NCI-H526 (cell line): ENCODE results near the gene ZBTB40.

Experiments
- DNase-seq, 2 experiments: peaks; one replicate each; lab custom pipeline; 2025; lab: John Stamatoyannopoulos, UW

Gene ZBTB40

DNA sequence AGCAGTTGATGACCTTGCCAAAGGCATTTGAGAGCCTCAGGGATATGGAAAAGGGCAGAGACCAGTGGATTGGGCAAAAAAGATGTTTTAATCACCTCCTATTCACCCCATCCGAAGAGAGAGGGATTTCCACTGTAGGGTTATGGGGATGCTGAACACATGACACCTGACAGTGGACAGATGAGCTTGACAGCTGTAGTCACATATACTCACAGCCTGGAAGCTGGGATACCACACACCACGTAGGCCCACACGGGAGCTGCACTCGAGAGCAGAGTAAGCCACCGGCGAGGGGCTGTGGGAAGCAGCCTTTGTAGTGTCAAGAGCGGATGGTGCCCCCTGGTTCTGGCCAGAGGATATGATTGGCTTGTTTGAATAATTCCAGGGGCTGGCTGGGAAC lies 20.0 kb downstream of the ZBTB40 start:
- no peak for DNase-seq

DNA sequence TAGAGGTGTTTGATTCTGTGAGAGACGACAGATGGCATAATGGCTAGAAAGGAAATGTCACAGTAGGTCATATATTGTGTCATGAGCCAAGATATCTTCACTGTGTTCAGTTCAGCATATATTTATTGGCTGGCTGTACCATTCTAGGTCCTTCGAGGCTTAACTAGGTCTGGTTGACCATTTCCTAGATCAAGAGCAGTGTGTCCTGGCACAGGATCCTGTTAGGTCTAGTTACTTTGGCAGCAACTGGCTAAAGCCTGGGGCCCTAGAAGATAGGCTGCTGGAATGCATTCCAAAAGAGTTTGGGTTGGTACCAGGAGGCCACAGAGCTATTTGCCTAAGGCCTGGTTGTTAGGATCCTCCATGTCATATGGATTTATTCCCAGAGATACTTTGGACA lies 20.9 kb downstream of the ZBTB40 start:
- no peak for DNase-seq

DNA sequence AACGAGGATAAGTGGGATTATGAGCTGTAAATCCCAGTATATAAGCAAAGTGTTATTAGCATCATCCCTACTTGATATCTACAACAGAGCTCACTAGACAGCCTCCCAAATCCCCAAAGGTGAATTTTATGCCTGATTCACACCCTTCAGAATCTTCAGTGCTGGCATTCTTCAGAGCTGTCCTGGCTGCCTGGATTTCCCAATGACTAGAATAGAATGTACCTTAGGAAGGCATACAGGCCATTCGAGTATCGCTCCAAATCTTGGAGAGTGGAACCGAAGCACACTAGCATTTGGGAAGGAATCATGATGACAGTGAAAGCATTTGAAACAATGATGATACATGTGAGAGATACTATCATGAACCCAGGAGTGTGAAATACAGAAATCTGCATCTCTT lies 22.3 kb downstream of the ZBTB40 start:
- DNase-seq, result no peak

DNA sequence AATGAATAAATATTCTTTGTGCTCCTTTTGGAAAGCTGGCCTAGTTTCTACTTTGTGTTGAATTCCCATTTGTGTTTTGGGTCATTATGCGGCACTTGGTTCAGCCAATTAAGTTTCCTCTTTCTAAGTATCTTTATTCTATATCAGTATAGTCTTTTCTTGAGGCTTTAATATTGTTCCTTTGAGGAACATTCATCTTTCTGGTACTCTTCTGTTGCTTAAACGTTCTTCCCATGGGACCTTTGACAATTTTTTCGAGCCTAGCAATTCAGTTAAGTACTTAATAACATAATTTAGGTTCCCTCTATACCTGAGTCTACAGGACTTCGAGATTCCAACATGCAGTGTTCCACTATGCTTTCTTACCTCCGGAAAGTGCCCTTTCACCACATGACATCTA lies 24.9 kb downstream of the ZBTB40 start:
- DNase-seq, result no peak

DNA sequence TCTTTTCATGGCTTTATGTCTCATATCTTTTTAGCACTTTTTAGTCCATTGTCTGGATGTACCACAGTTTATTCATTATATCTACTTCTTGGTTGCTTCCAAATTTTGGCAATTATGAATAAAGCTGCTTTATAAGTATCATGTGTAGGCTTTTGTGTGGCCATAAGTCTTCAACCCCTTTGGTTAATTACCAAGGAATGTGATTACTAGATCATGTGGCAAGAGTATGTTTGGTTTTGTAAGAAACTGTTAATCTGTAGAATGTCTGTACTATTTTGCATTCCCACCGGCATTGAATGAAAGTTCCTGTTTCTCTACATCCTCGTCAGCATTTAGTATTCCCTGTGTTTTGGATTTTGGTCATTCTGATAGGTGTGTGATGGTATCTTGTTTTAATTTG lies 31.5 kb downstream of the ZBTB40 start:
- DNase-seq, result no peak

DNA sequence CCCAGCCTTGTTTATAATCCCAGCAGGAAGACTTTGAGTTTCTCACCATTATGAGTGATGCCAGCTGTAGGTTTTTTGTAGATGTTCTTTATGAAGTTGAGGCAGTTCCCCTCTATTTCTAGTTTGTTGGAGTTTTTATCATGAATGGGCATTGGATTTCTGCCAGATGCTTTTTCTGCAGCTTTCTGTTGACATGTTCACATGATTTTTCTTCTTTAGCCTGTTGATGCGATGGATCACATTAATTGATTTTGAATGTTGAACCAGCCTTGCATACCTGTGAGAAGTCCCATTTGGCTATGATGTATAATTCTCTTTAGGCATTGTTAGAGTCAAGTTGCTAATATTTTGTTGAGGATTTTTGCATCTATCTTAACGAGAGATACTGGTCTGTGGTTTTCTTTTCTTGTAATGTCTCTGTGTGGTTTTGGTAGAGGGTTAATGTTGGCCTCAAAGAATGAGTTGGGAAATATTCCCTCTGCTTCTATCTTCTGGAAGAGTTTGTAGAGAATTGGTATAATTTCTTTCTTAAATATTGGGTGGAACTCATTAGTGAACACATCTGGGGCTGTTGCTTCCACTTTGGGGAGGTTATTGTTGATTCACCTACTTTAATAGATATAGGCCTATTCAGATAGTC lies 33.2 kb downstream of the ZBTB40 start:
- no peak for DNase-seq

DNA sequence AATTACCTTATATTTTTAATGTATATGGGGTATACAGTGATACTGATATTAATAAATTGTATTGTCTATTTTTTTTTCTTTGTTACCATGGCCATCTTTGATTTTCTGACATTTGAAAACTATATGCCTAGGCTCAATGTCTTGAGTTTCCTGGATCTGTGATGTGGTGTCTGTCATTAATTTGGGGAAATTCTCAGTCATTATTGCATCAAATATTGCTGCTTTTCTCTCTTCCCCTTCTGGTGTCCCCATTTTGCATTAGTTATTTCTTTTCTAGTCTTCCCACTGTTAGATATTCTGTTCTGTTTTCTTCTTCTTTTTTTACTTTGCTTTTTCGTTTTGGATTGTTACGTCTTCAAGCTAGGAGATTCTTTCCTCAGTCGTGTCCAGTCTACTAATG lies 33.8 kb downstream of the ZBTB40 start:
- no peak for DNase-seq

DNA sequence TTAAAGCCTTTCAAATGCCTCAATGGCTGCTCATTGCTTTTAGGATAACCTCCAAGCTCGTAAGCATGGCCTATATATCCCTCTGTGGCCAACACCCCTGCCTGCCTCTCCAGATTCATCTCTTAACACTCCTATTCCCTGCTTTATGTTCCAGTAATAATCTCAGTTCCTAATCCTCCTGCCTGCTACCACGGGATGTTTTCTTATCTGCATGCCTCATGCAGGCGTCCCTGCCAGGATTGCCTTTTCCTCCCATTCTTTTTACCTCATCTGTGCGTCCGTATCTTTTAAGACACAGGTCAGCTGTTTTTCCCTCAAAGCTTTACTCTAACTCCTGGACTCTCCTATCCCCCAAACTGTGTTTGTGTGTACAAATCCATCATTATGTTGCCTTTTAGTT lies 36.1 kb downstream of the ZBTB40 start:
- DNase-seq, result no peak

DNA sequence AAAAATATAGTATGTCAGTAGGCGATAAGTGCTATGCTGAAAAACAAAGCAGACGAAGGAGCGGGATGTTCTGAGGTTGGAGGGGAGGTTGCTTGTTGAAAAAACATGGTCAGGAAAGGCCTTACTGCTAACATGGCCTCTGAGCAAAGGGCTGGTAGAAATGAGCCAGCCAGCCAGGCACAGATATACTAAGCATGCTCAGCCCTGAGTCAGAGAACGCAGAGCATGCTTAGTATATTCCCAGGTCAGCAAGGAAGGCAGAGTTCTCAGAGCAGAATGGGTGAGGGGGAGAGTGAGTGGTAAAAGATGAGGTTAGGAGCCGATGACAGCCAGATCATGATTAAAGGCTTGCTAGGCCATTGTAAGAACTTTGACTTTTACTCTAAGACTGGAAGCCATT lies 36.7 kb downstream of the ZBTB40 start:
- DNase-seq, result no peak

DNA sequence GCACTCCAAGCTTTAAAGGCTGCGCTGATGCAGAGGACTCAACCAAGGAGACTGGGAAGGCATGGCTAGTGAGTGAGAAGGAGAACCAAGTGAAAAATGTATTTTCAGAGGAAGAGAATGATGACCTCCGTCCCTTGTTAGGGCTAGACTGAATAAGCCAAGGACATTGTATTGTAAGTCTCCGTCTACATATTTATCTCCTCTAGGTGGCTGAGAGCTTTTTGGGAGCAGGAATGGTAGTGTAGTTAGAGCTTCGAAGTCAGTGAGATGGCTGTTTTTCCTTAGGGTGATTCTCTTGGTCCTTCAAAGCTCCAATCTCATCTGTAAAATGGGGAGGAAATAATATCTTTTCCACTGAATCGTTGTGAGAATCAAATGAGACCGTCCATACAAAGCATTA lies 37.6 kb downstream of the ZBTB40 start:
- DNase-seq, result no peak

DNA sequence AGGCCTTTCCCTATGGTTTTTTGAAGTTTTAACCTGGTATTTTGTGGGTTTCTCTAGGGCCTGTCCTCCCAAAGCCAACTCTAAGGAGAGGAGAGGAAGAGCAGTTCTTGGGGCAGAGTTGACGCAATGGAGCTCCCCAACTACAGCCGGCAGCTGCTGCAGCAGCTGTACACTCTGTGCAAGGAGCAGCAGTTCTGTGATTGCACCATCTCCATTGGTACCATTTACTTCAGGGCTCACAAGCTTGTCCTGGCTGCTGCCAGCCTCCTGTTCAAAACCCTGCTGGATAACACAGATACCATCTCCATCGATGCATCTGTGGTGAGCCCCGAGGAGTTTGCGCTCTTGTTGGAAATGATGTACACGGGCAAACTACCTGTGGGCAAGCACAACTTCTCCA lies 38.2 kb downstream of the ZBTB40 start:
- DNase-seq, result no peak

DNA sequence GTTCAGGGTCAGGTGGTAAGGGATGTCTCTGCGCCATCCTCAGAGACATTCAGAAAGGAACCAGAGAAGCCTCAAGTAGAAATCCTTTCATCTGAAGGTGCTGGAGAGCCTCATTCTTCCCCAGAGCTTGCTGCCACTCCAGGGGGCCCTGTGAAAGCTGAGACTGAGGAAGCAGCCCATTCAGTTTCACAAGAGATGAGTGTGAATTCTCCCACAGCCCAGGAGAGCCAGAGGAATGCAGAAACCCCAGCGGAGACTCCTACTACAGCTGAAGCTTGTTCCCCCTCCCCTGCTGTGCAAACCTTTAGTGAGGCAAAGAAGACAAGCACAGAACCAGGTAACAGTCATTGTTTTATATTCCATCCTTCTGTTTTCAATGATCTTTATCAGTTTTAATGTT lies 38.7 kb downstream of the ZBTB40 start:
- DNase-seq, result no peak

DNA sequence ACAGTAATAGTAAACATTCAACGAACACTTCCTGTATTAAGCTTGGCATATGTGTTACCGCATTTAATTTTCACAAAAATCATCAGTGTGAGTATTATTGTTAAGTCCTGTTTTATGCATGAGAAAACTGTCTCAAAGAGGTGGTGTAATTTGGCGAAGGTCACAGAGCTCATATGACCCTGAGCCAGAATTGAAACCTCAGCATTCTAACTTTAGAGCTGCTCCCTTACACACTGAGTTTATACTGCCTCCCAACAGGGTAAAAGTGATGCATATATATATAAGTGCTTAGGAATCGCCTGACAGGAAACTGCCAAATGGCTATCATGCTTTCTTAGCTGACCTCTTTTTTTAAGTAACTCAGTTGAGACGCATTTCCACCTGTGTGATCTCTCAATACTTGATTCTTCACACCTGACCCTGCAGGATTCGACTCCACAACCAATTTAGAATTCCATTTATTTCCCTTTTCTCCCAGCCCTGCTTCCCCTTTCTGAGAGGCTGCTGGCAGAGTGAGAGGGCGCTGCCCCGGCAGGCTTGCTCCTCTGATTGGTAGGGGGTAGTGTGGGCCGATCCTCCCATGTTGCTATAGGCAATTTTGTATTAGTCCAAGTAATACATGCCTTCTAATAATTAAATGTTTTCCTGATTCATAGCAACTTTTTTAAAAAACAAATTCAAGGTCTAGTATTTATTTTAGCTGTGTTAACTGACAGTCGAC lies 40.5 kb downstream of the ZBTB40 start:
- no peak for DNase-seq

DNA sequence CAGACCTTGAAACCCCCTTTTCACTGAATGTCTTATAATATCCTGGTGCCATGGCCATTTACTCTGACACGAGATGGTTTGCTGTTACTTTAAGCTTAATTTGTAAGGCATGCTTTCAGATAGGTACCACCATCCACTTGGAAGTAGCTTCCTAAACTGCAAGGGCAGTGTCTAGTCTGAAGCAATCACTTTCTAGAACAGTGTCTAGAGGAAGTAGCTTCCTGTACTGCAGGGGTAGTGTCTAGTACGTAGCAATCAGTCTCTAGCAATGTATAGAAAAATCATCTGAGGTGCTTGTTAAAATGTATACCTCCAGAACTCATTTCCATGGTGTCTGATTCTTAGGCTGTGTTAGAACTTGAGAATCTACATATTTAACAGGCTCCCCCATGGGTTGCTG lies 42.5 kb downstream of the ZBTB40 start:
- DNase-seq, result no peak

DNA sequence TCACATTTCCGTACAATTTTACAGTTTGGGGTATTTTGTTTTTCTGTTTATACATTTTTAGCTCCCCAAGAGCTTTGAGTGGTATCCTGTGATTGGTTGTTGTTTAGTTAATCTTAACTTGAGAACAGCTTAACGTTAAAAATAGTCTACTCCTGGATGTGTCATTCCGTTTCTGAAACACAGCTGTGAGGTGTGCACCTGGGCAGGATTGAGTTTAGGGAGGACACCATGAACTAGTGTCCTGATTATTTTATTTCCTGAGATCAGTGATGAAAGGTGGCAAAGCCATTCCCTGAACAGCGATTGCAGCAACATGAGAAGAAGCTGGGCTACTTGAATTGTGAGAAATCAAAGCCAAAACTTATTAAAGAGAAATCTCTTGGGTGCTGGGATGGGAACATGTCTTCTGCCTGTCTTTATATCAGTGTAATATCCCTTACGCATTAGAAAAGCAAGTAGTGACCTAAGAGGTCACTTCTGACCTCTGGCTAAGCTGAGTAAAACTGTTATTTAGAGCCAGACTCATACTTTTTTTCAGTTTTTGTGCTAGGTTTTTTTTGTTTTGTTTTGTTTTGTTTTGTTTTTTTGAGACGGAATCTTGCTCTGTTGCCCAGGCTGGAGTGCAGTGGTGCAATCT lies 43.4 kb downstream of the ZBTB40 start:
- no peak for DNase-seq

DNA sequence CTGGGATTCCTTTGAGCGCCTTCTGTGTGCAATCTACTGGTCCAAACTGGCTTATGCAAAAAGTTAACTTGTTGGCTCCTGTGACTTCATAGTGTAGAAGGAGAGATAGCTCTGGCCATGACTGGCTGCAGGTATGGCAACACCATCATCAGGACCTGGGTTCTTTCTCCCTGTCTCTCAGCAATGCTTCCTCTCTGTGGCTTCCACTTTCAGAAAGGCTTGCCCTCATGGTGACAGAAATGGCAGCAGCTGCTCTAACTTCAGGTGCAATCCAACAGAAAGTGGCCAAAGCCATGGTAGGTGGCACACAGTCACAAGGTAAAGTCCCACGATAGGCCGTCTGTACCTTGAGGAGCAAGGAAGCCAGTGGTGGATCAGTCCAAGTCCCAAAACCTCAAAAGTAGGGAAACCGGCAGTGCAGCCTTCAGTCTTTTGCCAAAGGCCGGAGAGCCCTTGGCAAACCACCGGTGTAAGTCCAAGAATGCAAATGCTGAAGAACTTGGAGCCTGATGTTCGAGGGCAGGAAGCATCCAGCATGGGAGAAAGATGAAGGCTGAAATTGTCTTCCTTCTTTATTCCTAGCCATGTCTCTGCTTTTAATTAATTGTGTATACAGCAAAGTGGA lies 45.0 kb downstream of the ZBTB40 start:
- DNase-seq, result no peak

DNA sequence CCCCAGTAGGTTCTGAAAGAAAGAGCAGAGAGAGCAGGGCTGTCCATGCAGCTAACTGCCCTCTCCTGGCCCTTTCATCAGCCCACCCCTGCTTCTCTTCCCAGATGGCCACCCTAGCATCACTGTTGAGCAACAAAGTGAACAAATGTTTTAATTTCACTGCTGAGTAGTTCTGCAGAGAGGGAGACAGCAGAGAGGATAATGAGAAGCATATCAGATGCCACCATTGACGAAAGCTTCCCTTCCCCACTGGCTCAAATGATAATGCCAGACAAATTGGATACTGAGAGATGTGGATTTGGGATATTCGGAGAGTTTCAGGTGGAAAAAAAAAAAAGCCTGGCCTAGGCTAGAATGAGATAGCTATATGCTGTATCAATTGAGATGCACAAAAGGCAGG lies 46.8 kb downstream of the ZBTB40 start:
- no peak for DNase-seq

DNA sequence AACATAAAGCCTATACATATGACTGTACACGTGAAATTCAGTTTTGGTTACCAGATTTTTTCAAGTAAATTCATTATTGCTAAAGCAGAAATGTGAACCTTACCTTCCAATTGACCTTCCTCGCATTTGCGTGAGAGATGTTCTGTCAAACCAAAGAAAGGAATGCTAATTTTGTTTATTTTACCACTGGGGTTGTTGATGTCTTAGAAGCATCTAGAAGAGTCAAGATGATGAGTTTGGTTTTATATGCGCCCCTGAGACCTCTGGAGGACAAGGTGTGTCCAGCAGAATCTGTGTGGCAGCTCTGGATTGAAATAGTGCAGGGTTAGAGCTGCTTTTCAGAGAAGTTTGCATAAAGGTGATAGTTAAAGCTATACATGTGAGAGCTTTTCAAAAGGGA lies 48.4 kb downstream of the ZBTB40 start:
- no peak for DNase-seq

DNA sequence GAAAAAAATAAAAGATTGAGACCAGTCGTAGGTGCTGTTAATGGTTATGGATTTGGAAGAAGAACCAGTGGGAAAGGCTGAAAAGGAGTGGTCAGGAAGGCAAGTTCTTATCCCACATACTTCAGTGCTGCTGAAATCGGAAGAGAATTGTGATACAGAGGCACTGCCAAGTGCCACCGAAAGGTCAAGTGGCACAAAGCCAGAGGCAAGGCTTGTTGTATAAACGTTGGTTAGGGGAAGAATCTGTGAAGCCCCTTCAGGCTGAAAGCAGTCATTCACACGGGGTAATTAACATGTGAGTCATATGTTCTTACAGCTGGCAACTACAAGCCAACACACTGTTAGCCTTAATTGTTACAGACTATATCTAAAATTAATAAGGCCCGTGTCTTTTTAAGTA lies 48.8 kb downstream of the ZBTB40 start:
- DNase-seq, result no peak

DNA sequence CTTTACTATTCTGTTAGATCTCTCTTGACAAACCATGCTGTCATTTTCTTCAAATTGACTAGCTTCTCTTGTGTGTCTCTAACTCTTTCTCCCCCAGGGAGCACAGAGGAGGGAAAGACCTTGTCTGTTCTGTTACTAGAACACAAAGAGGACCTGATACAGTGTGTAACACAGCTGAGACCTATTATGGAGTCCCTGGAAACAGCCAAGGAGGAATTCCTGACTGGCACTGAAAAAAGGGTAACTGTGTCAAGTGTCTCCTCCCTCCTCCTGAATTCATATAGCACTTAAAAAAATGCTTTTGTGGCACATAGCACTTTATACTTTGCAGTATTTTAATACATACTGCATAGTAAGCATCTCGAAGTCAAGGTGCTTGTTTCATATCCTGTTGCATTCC lies 50.6 kb downstream of the ZBTB40 start:
- no peak for DNase-seq

DNA sequence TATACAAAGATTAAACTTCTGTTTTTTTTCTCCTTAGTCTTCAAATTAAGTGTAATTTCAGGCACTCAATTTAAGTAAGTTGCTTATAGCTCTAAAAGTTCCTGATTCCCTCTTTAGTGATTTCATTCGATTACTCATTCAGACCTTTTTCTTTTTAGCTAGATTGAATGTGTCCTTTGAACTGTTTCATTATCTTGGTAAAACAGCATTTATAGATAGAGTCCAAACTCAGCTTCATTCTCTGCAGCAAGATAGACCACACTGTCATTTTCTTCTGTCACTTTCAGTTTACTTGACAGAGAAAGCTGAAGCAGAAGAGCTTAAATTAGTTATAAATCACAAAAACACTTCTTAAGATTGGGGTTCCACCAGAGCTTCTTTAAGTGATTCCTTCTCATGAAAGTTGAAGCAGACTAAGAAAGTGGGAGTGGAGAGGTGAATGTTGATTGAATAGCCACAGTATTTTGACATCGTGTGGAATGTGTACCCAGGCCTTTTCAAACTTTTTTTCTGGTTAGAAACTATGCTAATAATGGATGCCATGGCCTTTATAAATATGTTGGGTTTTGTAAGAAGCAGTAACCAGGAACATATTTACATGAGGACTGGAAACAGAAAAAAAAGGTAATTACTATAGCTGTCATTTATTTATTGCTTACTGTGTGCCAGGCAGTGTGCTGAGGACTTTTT lies 52.2 kb downstream of the ZBTB40 start:
- DNase-seq, result no peak

DNA sequence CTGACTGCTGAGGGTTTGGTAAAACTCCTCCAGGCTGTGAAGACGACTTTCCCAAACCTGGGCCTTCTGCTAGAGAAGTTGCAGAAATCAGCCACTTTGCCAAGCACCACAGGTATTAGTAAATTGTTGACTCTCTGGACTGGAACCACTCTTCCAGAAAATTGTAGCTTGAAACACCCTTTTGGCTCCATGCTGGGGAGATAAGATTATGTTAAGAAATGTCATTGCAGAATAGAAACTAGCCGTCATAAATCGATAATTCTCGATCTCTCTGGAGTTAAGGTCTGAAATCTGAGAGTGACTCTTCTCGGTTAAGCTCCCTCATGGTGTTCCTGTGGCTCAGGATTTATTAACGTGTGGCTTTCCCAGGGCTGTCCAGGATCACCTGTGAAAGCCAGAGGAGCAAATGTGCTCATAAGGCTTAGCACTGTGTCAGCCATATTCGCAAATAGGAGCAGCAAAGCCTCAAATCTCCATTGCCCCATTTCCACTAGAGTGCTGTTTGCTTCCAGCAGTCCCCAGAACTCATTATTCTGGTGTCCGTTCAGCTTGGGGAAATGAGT lies 54.6 kb downstream of the ZBTB40 start:
- no peak for DNase-seq
